Small intestine (tissue), 7 donors: Measurements from ENCODE around the gene ITGA4. TPM values are rescaled to one million over a fixed set of nuclear protein-coding genes. Genes with fewer than 3 reads are reported as not detected.

ENCODE experiments used
- DNase-seq, 2 donors: peaks; one replicate each; pipeline versions ENCODE4 v3.0.0 to v3.0.0-alpha.2; 2013
- FAIRE-seq: peaks from 2 replicates; lab custom pipeline; 2012; peaks lifted over from hg19 to GRCh38; lab: Jason Lieb, UNC
- H3K27ac ChIP-seq, 3 donors: one replicate each; pipeline ENCODE4 v1.5.1; 2013; ENCODE audit warnings: low read length in 2 of 3, mild to moderate bottlenecking in 2 of 3, control low read depth in 1 of 3, inconsistent platforms in 1 of 3, low read depth in 1 of 3, moderate library complexity in 1 of 3
- H3K27me3 ChIP-seq, 3 donors: one replicate each; pipeline ENCODE4 v1.6.1; 2013; ENCODE audit warnings: low read length in 3 of 3, inconsistent platforms in 1 of 3; ENCODE audit not compliant: control insufficient read depth in 3 of 3, insufficient read depth in 3 of 3
- H3K36me3 ChIP-seq, 3 donors: one replicate each; pipeline ENCODE4 v1.6.1; 2013; ENCODE audit warnings: low read length in 3 of 3, inconsistent platforms in 1 of 3, low read depth in 1 of 3, mild to moderate bottlenecking in 1 of 3, moderate library complexity in 1 of 3; ENCODE audit not compliant: control insufficient read depth in 3 of 3, insufficient read depth in 2 of 3
- H3K4me1 ChIP-seq, 3 donors: one replicate each; pipeline ENCODE4 v1.6.1; 2013; ENCODE audit warnings: low read length in 2 of 3, inconsistent platforms in 1 of 3, low read depth in 1 of 3, mild to moderate bottlenecking in 1 of 3, moderate library complexity in 1 of 3; ENCODE audit not compliant: control insufficient read depth in 3 of 3, insufficient read depth in 2 of 3
- H3K4me3 ChIP-seq, 3 donors: one replicate each; pipeline ENCODE4 v1.5.1; 2013; ENCODE audit warnings: low read length in 3 of 3, control low read depth in 1 of 3, inconsistent platforms in 1 of 3, low read depth in 1 of 3, mild to moderate bottlenecking in 1 of 3, moderate library complexity in 1 of 3
- H3K9me3 ChIP-seq, 2 donors: one replicate each; pipeline ENCODE4 v1.6.1; 2013; ENCODE audit warnings: low read depth in 1 of 2, low read length in 1 of 2; ENCODE audit not compliant: control insufficient read depth in 2 of 2, insufficient read depth in 1 of 2
- WGBS, 3 donors: extraction: QIAGEN DNeasy Blood & Tissue Kit; methylation state at CpG; one replicate each; pipeline ENCODE4 v1.1.7; 2013; 5-methylcytosine and 5-hydroxymethylcytosine counted together
- polyA plus RNA-seq, 4 donors: library from polyadenylated mRNA; stranded (reverse) in 3 of 4; unstranded in 1 of 4; fragments of 200-250 nt in 3 of 4; fragments of 120-200 nt in 1 of 4; gene quantifications; one replicate each; pipeline versions ENCODE4 v1.2.1 to v1.2.3, GENCODE V29; 2013
- donor health status: healthy with polysubstance abuse.
- donor health status: control.
- donor health status: control.
- donor health status: Bipolar disorder and iron deficiency.
- donor health status: healthy.

The ITGA4 gene
- polyA plus RNA-seq, 4 donors, result 0.89 to 13.5 (median 2.1) TPM

GRCh38 chr2:181471783-181472182 lies 14.6 kb downstream of the ITGA4 start:
- Histone ChIP-seq H3K4me1 (no peaks in the 10 kb centered on the region), H3K27me3 (no peaks in the 10 kb centered on the region), H3K36me3 (no peaks in the 10 kb centered on the region), H3K27ac (peak overlapping the region in 1 of 3 donors; percentile 54), H3K9me3 (no peaks in the 10 kb centered on the region), H3K4me3 (no peak overlapping the region)
- no peak for DNase-seq
- FAIRE-seq, result no peak

GRCh38 chr2:181472990-181473389 lies 15.8 kb downstream of the ITGA4 start:
- Histone ChIP-seq H3K36me3 (no peaks in the 10 kb centered on the region), H3K27me3 (no peaks in the 10 kb centered on the region), H3K27ac (peak overlapping the region in 1 of 3 donors; percentile 25), H3K4me1 (no peaks in the 10 kb centered on the region), H3K9me3 (no peaks in the 10 kb centered on the region), H3K4me3 (no peak overlapping the region)
- 84 to 91% (median 85%) methylated on average over 6 of the region's 6 CpGs for WGBS, 3 donors
- DNase-seq (no peak), FAIRE-seq (no peak)

GRCh38 chr2:181474222-181474881 lies 17.2 kb downstream of the ITGA4 start:
- no peaks in the 10 kb centered on the region for H3K27me3 ChIP-seq
- H3K36me3 ChIP-seq, result no peaks in the 10 kb centered on the region
- FAIRE-seq (no peak), DNase-seq (peak in 1 of 2 donors; percentile 21)
- H3K4me1 ChIP-seq, result no peaks in the 10 kb centered on the region
- H3K4me3 ChIP-seq, result no peak overlapping the region
- 5 to 37% (median 31%) methylated on average over 3 of the region's 3 CpGs for WGBS, 3 donors
- no peak overlapping the region for H3K27ac ChIP-seq
- no peaks in the 10 kb centered on the region for H3K9me3 ChIP-seq

GRCh38 chr2:181483211-181483610 lies 26.0 kb downstream of the ITGA4 start:
- WGBS, 3 donors, result 87 to 93% (median 90%) methylated on average over 2 of the region's 2 CpGs
- Histone ChIP-seq H3K27ac (no peak overlapping the region), H3K4me3 (no peak overlapping the region), H3K36me3 (no peaks in the 10 kb centered on the region), H3K27me3 (no peaks in the 10 kb centered on the region), H3K9me3 (no peaks in the 10 kb centered on the region), H3K4me1 (no peaks in the 10 kb centered on the region)
- DNase-seq (no peak), FAIRE-seq (no peak)

- Histone ChIP-seq H3K27me3 (no peaks in the 10 kb centered on the region), H3K4me1 (no peaks in the 10 kb centered on the region), H3K36me3 (no peaks in the 10 kb centered on the region), H3K4me3 (no peak overlapping the region), H3K27ac (no peak overlapping the region), H3K9me3 (no peaks in the 10 kb centered on the region)
- FAIRE-seq (no peak), DNase-seq (no peak)
- WGBS, 3 donors, result 86 to 87% (median 87%) methylated on average over 1 of the region's 1 CpG
Observed at GRCh38 chr2:181483876-181484275, 26.7 kb downstream of the ITGA4 start.

GRCh38 chr2:181484851-181485637 lies 27.9 kb downstream of the ITGA4 start:
- DNase-seq (no peak), FAIRE-seq (no peak)
- Histone ChIP-seq H3K27ac (no peak overlapping the region), H3K9me3 (no peaks in the 10 kb centered on the region), H3K4me3 (no peak overlapping the region), H3K4me1 (no peaks in the 10 kb centered on the region), H3K27me3 (no peaks in the 10 kb centered on the region), H3K36me3 (no peaks in the 10 kb centered on the region)
- WGBS, 3 donors, result 61 to 69% (median 66%) methylated on average over 5 of the region's 5 CpGs

GRCh38 chr2:181485638-181485946 lies 28.4 kb downstream of the ITGA4 start:
- H3K27ac ChIP-seq, result no peak overlapping the region
- DNase-seq (no peak), FAIRE-seq (no peak)
- no peak overlapping the region for H3K4me3 ChIP-seq
- H3K27me3 ChIP-seq, result no peaks in the 10 kb centered on the region
- no peaks in the 10 kb centered on the region for H3K36me3 ChIP-seq
- no peaks in the 10 kb centered on the region for H3K4me1 ChIP-seq
- H3K9me3 ChIP-seq, result no peaks in the 10 kb centered on the region
- WGBS, 3 donors, result 23 to 50% (median 40%) methylated on average over 3 of the region's 3 CpGs

GRCh38 chr2:181499231-181499630 lies 42.0 kb downstream of the ITGA4 start:
- DNase-seq (no peak), FAIRE-seq (no peak)
- Histone ChIP-seq H3K9me3 (no peaks in the 10 kb centered on the region), H3K27me3 (no peaks in the 10 kb centered on the region), H3K36me3 (peaks cover 0 to 2% (median 0%) of the 10 kb centered on the region in 3 donors), H3K4me1 (peaks cover 0 to 2% (median 0%) of the 10 kb centered on the region in 3 donors), H3K27ac (no peak overlapping the region), H3K4me3 (no peak overlapping the region)
- 79 to 88% (median 87%) methylated on average over 4 of the region's 4 CpGs for WGBS, 3 donors
